Stimulated activated CD8-positive, alpha-beta memory T cell treated with anti-CD3 and anti-CD28 coated beads, Interleukin-12 subunit alpha, Interleukin-12 subunit beta, amount 100 ng/mL, for 4 hours (primary cell): ENCODE measurements around the gene TFAP2E.

Source experiments
- DNase-seq: peaks from one replicate; pipeline ENCODE4 v3.0.0-alpha.2; 2020; ENCODE audit warnings: low read depth

TFAP2E gene

GRCh38 chr1:35644204-35644603 lies 71.1 kb downstream of the TFAP2E start:
- DNase-seq, result no peak
